GM21786 (cell line): ENCODE data around the gene PIGC.
"Not testable (repeated sequence)": the region's sequence is repeated elsewhere in the genome, so short reads cannot be mapped to it uniquely, and the experiment has no call there.

ENCODE experiments used
- ATAC-seq: cut with Tn5 transposase; IDR thresholded peaks from one replicate; pipeline ENCODE4 v1.9.1; 2021; ENCODE audit not compliant: unreplicated experiment

PIGC gene

GRCh38 chr1:172466795-172467407, 23.0 kb upstream of the PIGC start:
- no peak for ATAC-seq

- no peak for ATAC-seq
Measured at GRCh38 chr1:172465617-172466016, 21.7 kb upstream of the PIGC start.

- ATAC-seq, result no peak
Measured at GRCh38 chr1:172460887-172461315, 17.0 kb upstream of the PIGC start.

- no peak for ATAC-seq
Measured at GRCh38 chr1:172460177-172460576, 16.3 kb upstream of the PIGC start.

GRCh38 chr1:172457479-172458130, 13.7 kb upstream of the PIGC start:
- ATAC-seq, result no peak

GRCh38 chr1:172456344-172456769, 12.5 kb upstream of the PIGC start:
- no peak for ATAC-seq

GRCh38 chr1:172455451-172455850, 11.6 kb upstream of the PIGC start:
- ATAC-seq, result no peak

GRCh38 chr1:172453607-172454006, 9.7 kb upstream of the PIGC start:
- ATAC-seq, result no peak

- ATAC-seq, result no peak
Measured at GRCh38 chr1:172453153-172453545, 9.3 kb upstream of the PIGC start.

- ATAC-seq, result no peak
Measured at GRCh38 chr1:172452536-172453152, 8.8 kb upstream of the PIGC start.

GRCh38 chr1:172451002-172451443, 7.2 kb upstream of the PIGC start:
- ATAC-seq, result no peak

- ATAC-seq, result no peak
Measured at GRCh38 chr1:172450524-172450885, 6.6 kb upstream of the PIGC start.

- peak; percentile 96 for ATAC-seq
Measured at GRCh38 chr1:172449585-172450523, 6.0 kb upstream of the PIGC start.

GRCh38 chr1:172448995-172449584, 5.2 kb upstream of the PIGC start:
- ATAC-seq, result no peak

- no peak for ATAC-seq
Measured at GRCh38 chr1:172447641-172448040, 3.8 kb upstream of the PIGC start.

GRCh38 chr1:172446547-172446946, 2.7 kb upstream of the PIGC start:
- no peak for ATAC-seq

- no peak for ATAC-seq
Measured at GRCh38 chr1:172442843-172443565, 865 bp downstream of the PIGC start.

- ATAC-seq, result no peak
Measured at GRCh38 chr1:172442404-172442803, 1.5 kb downstream of the PIGC start.

- ATAC-seq, result not testable (repeated sequence)
Measured at GRCh38 chr1:172437183-172437582, 6.7 kb downstream of the PIGC start.

GRCh38 chr1:172431721-172432192, 12.1 kb downstream of the PIGC start:
- no peak for ATAC-seq
